ENCODE results near the gene ARL16.

ARL16 gene, protein sequence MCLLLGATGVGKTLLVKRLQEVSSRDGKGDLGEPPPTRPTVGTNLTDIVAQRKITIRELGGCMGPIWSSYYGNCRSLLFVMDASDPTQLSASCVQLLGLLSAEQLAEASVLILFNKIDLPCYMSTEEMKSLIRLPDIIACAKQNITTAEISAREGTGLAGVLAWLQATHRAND

GRCh38 chr17:81683584-81684441 is at the start of gene ARL16, which contains the start of gene HGS:
Gene ARL16, minus strand, starts transcription at chr17:81683797. Its CDS starts 44 bp downstream, at chr17:81683753.
Gene HGS, plus strand, starts transcription at chr17:81684011. Its CDS starts 56 bp downstream, at chr17:81684067.
- DNase-seq (ENCODE audit: extremely low read depth in 1 of 2, low read depth in 1 of 2) = peak; percentile 95

DNA sequence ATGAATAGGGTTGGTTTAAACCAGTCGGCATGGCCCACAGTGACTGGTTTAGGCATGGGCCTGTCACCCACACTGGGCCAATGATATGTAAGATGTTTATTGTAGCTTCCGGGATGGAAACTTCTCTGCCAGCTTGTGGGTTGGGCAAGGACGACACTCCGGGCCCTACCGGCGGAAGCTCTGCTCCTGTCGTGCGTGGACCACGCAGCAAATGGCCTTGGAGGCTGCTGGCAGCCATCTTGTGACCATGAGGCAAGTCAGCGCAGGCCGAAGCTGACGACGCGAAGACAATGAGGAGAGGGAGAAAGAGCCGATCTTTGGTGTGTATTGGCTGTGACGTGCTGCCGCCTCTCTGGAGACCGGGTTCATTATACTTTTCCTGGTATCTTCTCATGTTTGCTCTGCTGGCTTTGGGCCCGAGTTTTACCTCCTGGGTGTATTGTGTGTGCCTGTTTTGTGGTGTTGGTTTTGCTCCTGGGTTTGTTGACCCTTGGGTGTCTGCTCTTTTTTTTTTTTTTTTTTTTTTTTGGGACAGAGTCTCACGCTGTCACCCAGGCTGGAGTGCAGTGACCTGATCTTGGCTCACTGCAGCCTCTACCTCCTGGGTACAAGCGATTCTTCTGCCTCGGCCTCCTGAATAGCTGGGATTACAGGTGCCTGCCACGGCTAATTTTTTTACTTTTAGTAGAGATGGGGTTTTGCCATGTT is 43.9 kb upstream of the ARL16 start:
- no peak for DNase-seq (ENCODE audit: extremely low read depth in 1 of 2, low read depth in 1 of 2)

GRCh38 chr17:81726004-81726403 is 42.4 kb upstream of the ARL16 start:
- DNase-seq (ENCODE audit: extremely low read depth in 1 of 2, low read depth in 1 of 2) = no peak

DNA sequence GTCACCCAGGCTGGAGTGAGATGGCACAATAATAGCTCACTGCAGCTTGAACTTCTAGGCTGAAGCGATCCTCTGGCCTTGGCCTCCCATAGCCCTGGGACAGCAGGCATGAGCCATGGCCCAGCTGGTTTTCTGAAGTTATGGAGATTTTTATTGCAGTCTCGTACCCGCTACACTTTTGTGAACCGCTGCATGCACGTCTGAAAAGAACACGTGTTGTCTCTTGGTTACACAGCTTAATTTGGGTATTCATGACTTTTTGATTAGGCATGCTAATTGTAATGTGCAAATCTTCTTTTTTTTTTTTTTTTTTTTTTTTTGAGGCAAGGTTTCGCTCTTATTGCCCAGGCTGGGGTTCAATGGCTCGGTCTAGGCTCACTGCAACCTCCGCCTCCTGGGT is 41.8 kb upstream of the ARL16 start:
- DNase-seq (ENCODE audit: extremely low read depth in 1 of 2, low read depth in 1 of 2) = no peak

- no peak for DNase-seq (ENCODE audit: extremely low read depth in 1 of 2, low read depth in 1 of 2)
These were observed 40.1 kb upstream of the ARL16 start for GRCh38 chr17:81723651-81724209.

GRCh38 chr17:81722184-81723120 is 38.9 kb upstream of the ARL16 start:
- no peak for DNase-seq (ENCODE audit: extremely low read depth in 1 of 2, low read depth in 1 of 2)

- no peak for DNase-seq (ENCODE audit: extremely low read depth in 1 of 2, low read depth in 1 of 2)
These were observed 36.9 kb upstream of the ARL16 start for GRCh38 chr17:81720267-81721071.

- no peak for DNase-seq (ENCODE audit: extremely low read depth in 1 of 2, low read depth in 1 of 2)
These were observed 36.0 kb upstream of the ARL16 start for GRCh38 chr17:81719410-81720266.

GRCh38 chr17:81717766-81718089 is 34.1 kb upstream of the ARL16 start:
- DNase-seq (ENCODE audit: extremely low read depth in 1 of 2, low read depth in 1 of 2) = no peak

DNA sequence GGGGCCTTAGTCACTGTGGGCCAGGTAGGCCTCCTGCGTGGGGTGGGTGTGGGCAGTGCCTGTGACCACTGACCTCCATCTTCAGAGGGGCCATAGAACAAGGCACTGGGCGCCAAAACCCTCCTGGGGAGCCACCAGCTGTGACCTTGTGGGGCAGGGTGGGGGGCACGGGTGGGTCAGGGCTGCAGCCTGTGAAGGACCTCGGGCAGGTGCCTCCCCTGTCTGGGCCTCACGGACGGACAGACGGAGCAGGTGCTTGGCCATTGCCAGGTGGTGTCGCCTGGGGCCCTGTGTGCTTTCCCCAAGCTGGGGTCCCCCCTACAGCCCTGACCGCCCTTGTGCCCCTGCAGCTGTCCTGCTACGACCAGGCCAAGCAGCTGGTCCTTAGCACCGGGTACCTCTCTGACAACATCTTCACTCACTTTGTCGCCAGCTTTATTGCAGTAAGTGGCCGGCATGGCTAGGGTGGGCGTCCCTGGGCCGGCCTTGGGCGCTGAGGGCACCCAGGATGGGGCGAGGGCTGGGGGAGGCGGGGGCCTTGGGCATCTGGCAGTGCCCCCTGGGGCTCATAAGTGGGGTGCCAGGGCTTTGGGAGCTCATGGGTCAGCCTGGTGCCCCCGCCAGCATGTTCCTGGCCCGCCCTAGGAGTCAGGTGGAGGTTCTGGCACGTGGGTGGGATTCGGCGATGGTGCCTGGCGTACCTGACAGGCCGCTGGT is 33.6 kb upstream of the ARL16 start:
- DNase-seq (ENCODE audit: extremely low read depth in 1 of 2, low read depth in 1 of 2) = no peak

DNA sequence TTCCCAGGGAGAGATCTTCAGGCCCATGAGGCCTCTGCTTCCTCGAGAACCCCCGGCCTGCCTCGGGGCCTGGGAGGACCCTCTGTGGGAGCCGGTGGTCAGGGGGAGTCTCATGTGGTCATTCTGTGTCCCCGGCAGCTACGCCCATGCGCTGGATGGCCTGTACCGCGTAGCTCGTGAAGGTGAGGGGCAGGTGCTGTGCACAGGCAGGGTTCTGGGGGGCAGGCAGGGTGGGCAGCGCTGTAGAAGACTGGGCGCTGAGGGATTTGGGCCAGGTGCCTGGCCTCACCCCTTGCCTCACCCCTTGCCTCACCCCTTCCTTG is 33.0 kb upstream of the ARL16 start:
- DNase-seq (ENCODE audit: extremely low read depth in 1 of 2, low read depth in 1 of 2) = no peak

DNA sequence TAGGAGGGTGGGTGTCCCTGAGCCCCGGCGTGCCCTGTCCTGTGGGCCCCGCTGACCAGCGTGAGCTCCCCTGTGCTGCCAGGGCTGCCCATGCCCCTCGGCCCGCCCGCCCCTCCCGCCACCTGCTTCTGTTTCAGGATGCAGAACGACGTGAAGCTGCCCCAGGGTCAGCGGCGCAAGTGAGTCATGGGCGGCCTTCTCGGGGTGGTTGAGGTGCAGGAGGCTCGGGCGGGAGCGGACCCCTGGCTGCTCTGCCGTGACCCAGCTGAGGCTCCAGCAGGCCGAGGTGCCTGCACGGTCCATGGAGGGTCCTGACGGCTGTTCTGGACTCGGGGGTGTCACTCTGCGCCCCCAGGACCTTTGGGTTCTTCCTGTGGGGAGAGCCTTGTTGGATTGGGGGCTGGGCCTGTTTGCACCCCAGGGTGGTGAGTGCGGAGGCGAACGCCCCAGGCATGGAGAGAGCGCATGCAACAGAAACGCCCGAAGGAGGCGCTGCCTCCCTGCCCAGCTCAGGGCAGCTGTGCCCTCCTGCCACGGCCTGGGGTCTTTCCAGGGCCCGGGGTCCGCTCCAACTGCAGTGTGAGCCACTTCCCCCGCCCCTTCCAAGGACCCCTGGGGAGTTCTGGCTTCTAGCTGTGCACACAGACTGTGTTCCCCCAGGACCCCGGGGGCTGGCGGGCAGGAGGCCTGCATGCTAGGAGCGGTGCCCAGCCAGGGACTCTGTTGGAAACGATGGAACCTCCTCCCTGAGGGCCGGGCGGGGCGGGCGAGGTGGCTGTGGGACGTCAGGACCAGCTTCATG is 32.5 kb upstream of the ARL16 start:
- DNase-seq (ENCODE audit: extremely low read depth in 1 of 2, low read depth in 1 of 2) = no peak

GRCh38 chr17:81715107-81715871 is 31.7 kb upstream of the ARL16 start:
- no peak for DNase-seq (ENCODE audit: extremely low read depth in 1 of 2, low read depth in 1 of 2)

- no peak for DNase-seq (ENCODE audit: extremely low read depth in 1 of 2, low read depth in 1 of 2)
These were observed 31.0 kb upstream of the ARL16 start for GRCh38 chr17:81714412-81715106.

GRCh38 chr17:81713556-81714411 is 30.2 kb upstream of the ARL16 start:
- no peak for DNase-seq (ENCODE audit: extremely low read depth in 1 of 2, low read depth in 1 of 2)

Data from stimulated activated CD8-positive, alpha-beta memory T cell treated with anti-CD3 and anti-CD28 coated beads, Interleukin-7, amount 100 ng/mL, for 48 hours (primary cell).